K562 (cell line): ENCODE results near the gene CCDC34. TPM values are rescaled to one million over a fixed set of nuclear protein-coding genes. Genes with fewer than 3 reads are reported as not detected.

ENCODE experiments used
- ATAC-seq: fragments of 200-7000 bp; cut with Tn5 transposase; 3 replicates; pipeline ENCODE4 v1.9.1; 2020; ENCODE audit warnings: moderate library complexity
- BruUV-seq: library from RNA; stranded (reverse); fragments of 400-500 nt; replicated peaks from 2 replicates; lab custom pipeline; 2021; lab: Mats Ljungman, UMichigan
- CTCF ChIA-PET: fragments of 300-600 bp; formaldehyde crosslinking; extraction: SDS; loops from one replicate; lab custom pipeline; 2021; ENCODE audit warnings: low intra/inter-chr PET ratio; lab: Yijun Ruan, JAX
- POLR2A ChIA-PET: fragments of 300-600, 350-650 bp; sonication (Branson Sonifier 250); formaldehyde crosslinking; extraction: SDS; loops from one replicate; lab custom pipeline; 2021; ENCODE audit warnings: antibody characterized with exemption, inconsistent platforms; lab: Yijun Ruan, JAX
- DNase-seq, 4 experiments: peaks; one replicate each; pipeline versions ENCODE4 v3.0.0 to v3.0.0-alpha.2; 2011 to 2018; ENCODE audit warnings: low spot score in 3 of 4, mixed read lengths in 3 of 4; ENCODE audit errors: extremely low read depth in 1 of 4
- FAIRE-seq: peaks from 2 replicates; lab custom pipeline; 2011; peaks lifted over from hg19 to GRCh38; lab: Jason Lieb, UNC
- H2AFZ ChIP-seq: 2 replicates; pipeline ENCODE4 v1.6.0; 2011; ENCODE audit warnings: low read depth, low read length, control low read depth, inconsistent platforms
- H3K27ac ChIP-seq: fragments of 200-600 bp; 3 replicates; pipeline ENCODE4 v1.8.0; 2011; ENCODE audit warnings: low read depth, mild to moderate bottlenecking, control low read depth, inconsistent platforms, low read length, moderate library complexity, mixed read lengths; ENCODE audit errors: extremely low read depth
- H3K27me3 ChIP-seq, 2 experiments: fragments of 300-600 bp in 1 of 2; 2 replicates in 1 of 2; 3 replicates in 1 of 2; pipeline versions ENCODE4 v1.6.0 to v1.8.0; 2011; ENCODE audit warnings: inconsistent platforms in 2 of 2, low read length in 2 of 2, mild to moderate bottlenecking in 1 of 2, mixed read lengths in 1 of 2, moderate library complexity in 1 of 2; ENCODE audit not compliant: control insufficient read depth in 2 of 2, insufficient read depth in 2 of 2
- H3K36me3 ChIP-seq: fragments of 300-600 bp; 3 replicates; pipeline ENCODE4 v1.8.0; 2011; ENCODE audit warnings: mild to moderate bottlenecking, low read length, inconsistent platforms; ENCODE audit not compliant: control insufficient read depth, insufficient read depth
- H3K4me1 ChIP-seq, 2 experiments: fragments of 200-600 bp in 1 of 2; replicated peaks in 1 of 2; 2 replicates in 1 of 2; 3 replicates in 1 of 2; pipeline versions ENCODE4 v1.5.1 to v1.8.0; 2011; ENCODE audit warnings: inconsistent platforms in 2 of 2, low read length in 2 of 2, mild to moderate bottlenecking in 1 of 2, mixed read lengths in 1 of 2, moderate library complexity in 1 of 2; ENCODE audit not compliant: control insufficient read depth in 2 of 2, insufficient read depth in 2 of 2
- H3K4me2 ChIP-seq: 2 replicates; pipeline ENCODE4 v1.6.1; 2011; ENCODE audit warnings: low read length, control low read depth, inconsistent platforms, mixed read lengths; ENCODE audit not compliant: insufficient read depth
- H3K4me3 ChIP-seq: fragments of 200-600 bp; sonication (generic), shearing (Covaris generic); 2 replicates; pipeline ENCODE4 v1.5.1; 2016; ENCODE audit warnings: control low read depth, inconsistent platforms
- H3K79me2 ChIP-seq: fragments of 200-600 bp; 3 replicates; pipeline ENCODE4 v1.8.0; 2011; ENCODE audit warnings: low read length, inconsistent platforms; ENCODE audit not compliant: control insufficient read depth, insufficient read depth
- H3K9ac ChIP-seq, 2 experiments: 2 replicates each; pipeline versions ENCODE4 v1.6.0 to v1.6.1; 2011; ENCODE audit warnings: low read depth in 2 of 2, low read length in 2 of 2, control low read depth in 1 of 2, inconsistent platforms in 1 of 2, mild to moderate bottlenecking in 1 of 2, mixed read lengths in 1 of 2; ENCODE audit not compliant: insufficient read depth in 1 of 2
- H3K9me1 ChIP-seq: one replicate; pipeline ENCODE4 v1.6.0; 2011; ENCODE audit warnings: inconsistent platforms, mild to moderate bottlenecking, low read length, moderate library complexity; ENCODE audit not compliant: control insufficient read depth, insufficient read depth
- H3K9me3 ChIP-seq: replicated peaks from 2 replicates; pipeline ENCODE4 v1.5.1; 2011; ENCODE audit warnings: low read depth, low read length, inconsistent platforms; ENCODE audit not compliant: control insufficient read depth, insufficient read depth
- H4K20me1 ChIP-seq: replicated peaks from 2 replicates; pipeline ENCODE4 v1.6.1; 2011; ENCODE audit warnings: low read length, inconsistent platforms, mixed read lengths; ENCODE audit not compliant: control insufficient read depth, insufficient read depth
- CEBPG ChIP-seq, 3 experiments: fragments of 200-800 bp in 1 of 3; sonication (Bioruptor generic) in 1 of 3; sonication (generic) in 1 of 3; formaldehyde crosslinking in 1 of 3; IDR thresholded peaks in 2 of 3; conservative IDR thresholded peaks in 1 of 3; 2 replicates each; pipeline versions ENCODE4 v1.6.1 to v1.8.0; 2016 to 2022; ENCODE audit warnings: missing compliant biosample characterization in 2 of 3, missing genetic modification characterization in 2 of 3, mild to moderate bottlenecking in 1 of 3, missing genetic modification reagents in 1 of 3
- FOXA1 ChIP-seq: fragments of 450-650 bp; IDR thresholded peaks from 2 replicates; pipeline ENCODE4 v1.6.1; 2016; ENCODE audit warnings: mild to moderate bottlenecking, borderline replicate concordance
- GATAD2B ChIP-seq: fragments of 450-650 bp; IDR thresholded peaks from 2 replicates; pipeline ENCODE4 v1.6.1; 2017; ENCODE audit warnings: mild to moderate bottlenecking, borderline replicate concordance
- KDM5B ChIP-seq: fragments of 200-600 bp; sonication (generic); IDR thresholded peaks from 2 replicates; pipeline ENCODE4 v1.6.1; 2012; ENCODE audit warnings: low read depth, mild to moderate bottlenecking, moderate library complexity, low read length, control low read depth, inconsistent platforms; ENCODE audit not compliant: insufficient replicate concordance
- MTA2 ChIP-seq: fragments of 450-650 bp; IDR thresholded peaks from 2 replicates; pipeline ENCODE4 v1.6.1; 2016; ENCODE audit warnings: low read depth
- PHB ChIP-seq: fragments of 250-450 bp; sonication (Bioruptor Pico); IDR thresholded peaks from 2 replicates; pipeline ENCODE4 v1.5.0; 2021
- SIN3B ChIP-seq: fragments of 450-650 bp; IDR thresholded peaks from 2 replicates; pipeline ENCODE4 v1.6.1; 2017; ENCODE audit warnings: low read depth, mild to moderate bottlenecking, moderate library complexity
- SP2 ChIP-seq: IDR thresholded peaks from 2 replicates; pipeline ENCODE4 v1.6.1; 2011; ENCODE audit warnings: mild to moderate bottlenecking, low read depth, low read length, moderate library complexity; ENCODE audit not compliant: poor library complexity, severe bottlenecking; ENCODE audit errors: extremely low read depth
- ZFP91 ChIP-seq: sonication (generic); formaldehyde crosslinking; IDR thresholded peaks from 2 replicates; pipeline ENCODE4 v1.8.0; 2022; ENCODE audit warnings: mild to moderate bottlenecking, missing genetic modification reagents
- ZKSCAN8 ChIP-seq: fragments of 200-800 bp; sonication (Bioruptor generic); IDR thresholded peaks from 2 replicates; pipeline ENCODE4 v1.6.1; 2016; ENCODE audit warnings: missing genetic modification characterization, missing compliant biosample characterization
- ZNF316 ChIP-seq: fragments of 450-650 bp; IDR thresholded peaks from 2 replicates; pipeline ENCODE4 v1.6.1; 2016
- ZNF76 ChIP-seq: fragments of 250-450 bp; sonication (Bioruptor Pico); IDR thresholded peaks from 2 replicates; pipeline ENCODE4 v1.4.0; 2020; ENCODE audit warnings: mild to moderate bottlenecking, moderate library complexity, borderline replicate concordance
- WGBS: fragments of 100-300 bp; shearing (Covaris generic); methylation state at CpG from one replicate; pipeline ENCODE4 v1.1.6; 2016; ENCODE audit warnings: low coverage, mixed read lengths; ENCODE audit not compliant: insufficient coverage; ENCODE audit errors: missing lambda C conversion rate; 5-methylcytosine and 5-hydroxymethylcytosine counted together
- in situ Hi-C: fragments of 300-500 bp; cut with MboI; formaldehyde crosslinking; loops from 4 replicates; pipeline ENCODE4 v1.15.0; 2018; ENCODE audit warnings: inconsistent platforms, mixed read lengths
- intact Hi-C: fragments of 100-400 bp; cut with micrococcal nuclease; formaldehyde crosslinking; loops from 2 replicates; pipeline ENCODE4 v1.14.2; 2022
- polyA plus RNA-seq, 8 experiments: library from polyadenylated mRNA; depleted of rRNA in 4 of 8; stranded (reverse) in 5 of 8; unstranded in 3 of 8; fragments of >200 nt; fragmentation: Nextera tagmentation in 2 of 8; fragmentation: Illumina TruSeq in 1 of 8; extraction: Ambion mirVana in 2 of 8; extraction: Trizol in 1 of 8; gene quantifications; 2 replicates each; pipeline versions ENCODE4 v1.2.1 to v1.2.3, GENCODE V29; 2011 to 2014; ENCODE audit warnings: inconsistent platforms in 1 of 8, missing spikeins in 1 of 8
- total RNA-seq, 7 experiments: library from RNA; depleted of rRNA in 6 of 7; stranded (reverse); fragments of >200 nt in 6 of 7; fragmentation: Illumina TruSeq in 2 of 7; extraction: Trizol in 2 of 7; gene quantifications; 2 replicates each; pipeline versions ENCODE4 v1.2.1 to v1.2.3, GENCODE V29; 2011 to 2021; ENCODE audit warnings: low replicate concordance in 1 of 7

CCDC34 gene
- total and polyA plus RNA-seq, 9 of the 15 experiments (the other 6 are each of a cell fraction or from before 2014, with no cell fraction given) = 6.2 to 42.0 (median 15.7) TPM

GRCh38 chr11:27330633-27331270 is 32.3 kb downstream of the CCDC34 start:
- Histone ChIP-seq H4K20me1 (no peaks in the 10 kb centered on the region), H2AFZ (no peak overlapping the region), H3K27ac (no peak overlapping the region), H3K36me3 (no peaks in the 10 kb centered on the region), H3K4me3 (no peak overlapping the region), H3K9me1 (no peaks in the 10 kb centered on the region), H3K4me1 (no peaks in the 10 kb centered on the region), H3K9ac (no peak overlapping the region), H3K79me2 (no peaks in the 10 kb centered on the region), H3K27me3 (no peaks in the 10 kb centered on the region), H3K4me2 (no peak overlapping the region), H3K9me3 (no peaks in the 10 kb centered on the region)
- POLR2A ChIA-PET = no interaction called here
- CTCF ChIA-PET = no interaction called here
- 71% methylated on average over 1 of the region's 1 CpG for WGBS
- BruUV-seq = no TSS peak
- in situ Hi-C loops (no loop called here), intact Hi-C loops (no loop called here)
- FAIRE-seq (no peak), DNase-seq (no peak), ATAC-seq (no peak)
- no peak for TF ChIP-seq GATAD2B

GRCh38 chr11:27329867-27330632 is 33.0 kb downstream of the CCDC34 start:
- Histone ChIP-seq H4K20me1 (no peaks in the 10 kb centered on the region), H3K9ac (no peak overlapping the region), H3K27me3 (no peaks in the 10 kb centered on the region), H3K79me2 (no peaks in the 10 kb centered on the region), H3K36me3 (no peaks in the 10 kb centered on the region), H3K9me1 (no peaks in the 10 kb centered on the region), H3K4me3 (no peak overlapping the region), H3K4me2 (no peak overlapping the region), H3K9me3 (no peaks in the 10 kb centered on the region), H2AFZ (no peak overlapping the region), H3K27ac (no peak overlapping the region), H3K4me1 (no peaks in the 10 kb centered on the region)
- BruUV-seq = no TSS peak
- POLR2A ChIA-PET = interaction anchor here (1.0 kb wide), 1 partner anchor 18 kb away, joined by 3 read pairs; no protein-coding TSS in a partner anchor
- no peak for DNase-seq
- in situ Hi-C loops = no loop called here
- CTCF ChIA-PET = no interaction called here
- no peak for FAIRE-seq
- no peak for ATAC-seq
- intact Hi-C loops = no loop called here
- WGBS = 28% methylated on average over 4 of the region's 4 CpGs
- TF ChIP-seq ZNF316 (no peak), ZFP91 (CRISPR knock-in tag) (no peak), FOXA1 (no peak), SIN3B (no peak), CEBPG (CRISPR knock-in tag; IDR thresholded peaks at IDR 0.05) (no peak), CEBPG (tag; conservative IDR thresholded peaks at IDR 0.05 in 1 of 2, IDR thresholded peaks at IDR 0.05 in 1 of 2) (no peak), SP2 (no peak), ZKSCAN8 (CRISPR knock-in tag) (no peak), ZNF76 (no peak), MTA2 (no peak), KDM5B (no peak), PHB (CRISPR knock-in tag) (no peak)
